Cardiac fibroblast (primary cell): ENCODE measurements around the gene TENT5D.
A peak's percentile ranks its signal among the peaks of the same experiment; 100 is the strongest.
"Not testable (repeated sequence)": the region's sequence is repeated elsewhere in the genome, so short reads cannot be mapped to it uniquely, and the experiment has no call there.

Experiments
- DNase-seq, 2 donors: peaks; one replicate each; pipeline versions ENCODE4 v3.0.0 to v3.0.0-alpha.2; 2010; ENCODE audit warnings: low read depth in 2 of 2
- H3K4me3 ChIP-seq, 2 donors: replicated peaks in 1 of 2; 1 replicate in 1 of 2; 2 replicates in 1 of 2; pipeline ENCODE4 v1.5.1; 2011; ENCODE audit warnings: low read depth in 2 of 2, low read length in 2 of 2, mild to moderate bottlenecking in 2 of 2, moderate library complexity in 1 of 2
- TF ChIP-seq, protein P1 (sequence below): IDR thresholded peaks from one replicate; pipeline ENCODE4 v1.5.1; 2011; ENCODE audit warnings: low read depth, mild to moderate bottlenecking, low read length, inconsistent platforms

Gene TENT5D

DNA sequence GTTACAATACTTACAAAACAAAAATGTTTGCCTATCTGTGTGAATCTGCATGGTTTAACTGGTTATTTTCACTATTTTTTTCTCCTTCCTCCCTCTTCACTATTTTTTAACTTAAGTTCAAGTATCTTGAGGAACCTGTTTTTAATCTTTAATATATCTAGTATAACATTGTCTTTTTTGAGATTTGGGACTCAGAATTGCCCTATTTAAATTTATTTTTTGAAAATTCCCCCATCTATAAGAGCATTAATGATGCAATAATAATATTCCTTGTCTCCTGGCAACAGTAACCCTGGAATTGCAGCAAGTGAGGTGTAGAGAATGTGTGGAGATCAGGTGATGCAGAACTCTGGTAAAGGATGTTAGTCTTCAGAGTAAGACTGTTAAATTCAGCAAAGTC is at the start of gene TENT5D:
TENT5D (plus strand) TSS at position 301 of the 400 bp plus-strand sequence. CDS start 22,093 bp downstream, outside the sequence.
- DNase-seq = no peak
- TF ChIP-seq, protein P1, sequence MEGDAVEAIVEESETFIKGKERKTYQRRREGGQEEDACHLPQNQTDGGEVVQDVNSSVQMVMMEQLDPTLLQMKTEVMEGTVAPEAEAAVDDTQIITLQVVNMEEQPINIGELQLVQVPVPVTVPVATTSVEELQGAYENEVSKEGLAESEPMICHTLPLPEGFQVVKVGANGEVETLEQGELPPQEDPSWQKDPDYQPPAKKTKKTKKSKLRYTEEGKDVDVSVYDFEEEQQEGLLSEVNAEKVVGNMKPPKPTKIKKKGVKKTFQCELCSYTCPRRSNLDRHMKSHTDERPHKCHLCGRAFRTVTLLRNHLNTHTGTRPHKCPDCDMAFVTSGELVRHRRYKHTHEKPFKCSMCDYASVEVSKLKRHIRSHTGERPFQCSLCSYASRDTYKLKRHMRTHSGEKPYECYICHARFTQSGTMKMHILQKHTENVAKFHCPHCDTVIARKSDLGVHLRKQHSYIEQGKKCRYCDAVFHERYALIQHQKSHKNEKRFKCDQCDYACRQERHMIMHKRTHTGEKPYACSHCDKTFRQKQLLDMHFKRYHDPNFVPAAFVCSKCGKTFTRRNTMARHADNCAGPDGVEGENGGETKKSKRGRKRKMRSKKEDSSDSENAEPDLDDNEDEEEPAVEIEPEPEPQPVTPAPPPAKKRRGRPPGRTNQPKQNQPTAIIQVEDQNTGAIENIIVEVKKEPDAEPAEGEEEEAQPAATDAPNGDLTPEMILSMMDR = no peak

DNA sequence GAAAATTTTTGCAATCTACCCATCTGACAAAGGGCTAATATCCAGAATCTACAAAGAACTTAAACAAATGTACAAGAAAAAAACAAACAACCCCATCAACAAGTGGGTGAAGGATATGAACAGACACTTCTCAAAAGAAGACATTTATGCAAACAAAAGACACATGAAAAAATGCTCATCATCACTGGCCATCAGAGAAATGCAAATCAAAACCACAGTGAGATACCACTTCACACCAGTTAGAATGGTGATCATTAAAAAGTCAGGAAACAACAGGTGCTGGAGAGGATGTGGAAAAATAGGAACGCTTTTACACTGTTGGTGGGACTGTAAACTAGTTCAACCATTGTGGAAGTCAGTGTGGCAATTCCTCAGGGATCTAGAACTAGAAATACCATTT is 34.6 kb upstream of the TENT5D start:
- DNase-seq, H3K4me3 ChIP-seq: not testable (repeated sequence)

More for the DNA sequence above, at the start of gene TENT5D:
- no peak within 1 kb of the TSS for H3K4me3 ChIP-seq

DNA sequence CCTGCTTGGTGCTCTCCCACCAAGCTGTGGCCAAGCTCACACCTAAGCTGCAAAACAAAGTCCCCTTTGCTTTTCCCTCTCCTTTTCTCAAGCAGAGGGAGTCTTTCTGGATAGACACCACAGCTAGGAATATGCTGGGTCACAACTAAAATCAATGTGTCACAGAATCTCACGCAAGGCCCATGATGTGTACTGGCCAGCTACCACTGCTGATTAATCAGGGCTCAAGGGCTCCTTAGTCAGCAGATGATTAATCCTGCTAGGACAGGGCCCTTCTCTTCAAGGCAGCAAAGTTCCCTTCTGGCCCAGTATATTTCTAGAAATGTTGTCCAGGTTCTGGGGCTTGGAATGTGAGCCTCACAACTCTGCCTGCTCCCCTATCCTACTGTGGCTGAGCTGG is 32.0 kb upstream of the TENT5D start:
- TF ChIP-seq, protein P1 = no peak
- DNase-seq = peak in 1 of 2 donors; percentile 2
- no peak overlapping the region for H3K4me3 ChIP-seq

DNA sequence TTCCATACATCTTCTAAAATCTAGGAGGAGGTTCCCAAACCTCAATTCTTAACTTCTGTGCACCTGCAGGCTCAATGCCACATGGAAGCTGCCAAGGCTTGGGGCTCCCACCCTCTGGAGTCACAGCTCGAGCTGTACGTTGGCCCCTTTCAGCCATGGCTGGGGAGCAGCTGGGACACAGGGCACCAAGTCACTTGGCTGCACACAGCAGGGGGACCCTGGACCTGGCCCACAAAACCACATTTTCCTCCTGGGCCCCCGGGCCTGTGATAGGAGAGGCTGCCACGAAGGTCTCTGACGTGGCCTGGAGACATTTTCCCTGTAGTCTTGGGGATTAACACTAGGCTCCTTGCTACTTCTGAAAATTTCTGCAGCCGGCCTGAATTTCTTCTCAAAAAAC is 8.2 kb upstream of the TENT5D start:
- TF ChIP-seq, protein P1 = no peak
- no peak for DNase-seq
- no peak overlapping the region for H3K4me3 ChIP-seq

DNA sequence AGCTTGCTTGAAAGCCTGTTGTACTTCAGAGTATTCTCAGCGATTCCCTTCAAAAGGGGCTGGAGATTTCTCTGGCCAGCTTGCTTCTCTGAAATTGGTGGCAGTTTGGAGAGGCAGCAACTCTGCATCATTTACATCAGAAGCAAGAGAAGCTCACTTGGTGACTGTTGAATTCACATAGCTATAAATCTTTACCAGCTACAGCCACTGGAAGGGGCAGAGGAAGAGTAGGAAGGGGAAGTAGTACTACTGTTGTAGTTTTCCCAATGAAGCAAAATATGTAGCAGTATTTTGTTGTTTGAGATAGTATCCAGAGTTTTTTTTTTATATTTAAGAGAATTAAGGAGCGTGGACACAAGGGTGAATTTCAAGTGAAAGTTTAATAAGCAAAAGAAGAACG is 2.8 kb downstream of the TENT5D start:
- no peak for DNase-seq

DNA sequence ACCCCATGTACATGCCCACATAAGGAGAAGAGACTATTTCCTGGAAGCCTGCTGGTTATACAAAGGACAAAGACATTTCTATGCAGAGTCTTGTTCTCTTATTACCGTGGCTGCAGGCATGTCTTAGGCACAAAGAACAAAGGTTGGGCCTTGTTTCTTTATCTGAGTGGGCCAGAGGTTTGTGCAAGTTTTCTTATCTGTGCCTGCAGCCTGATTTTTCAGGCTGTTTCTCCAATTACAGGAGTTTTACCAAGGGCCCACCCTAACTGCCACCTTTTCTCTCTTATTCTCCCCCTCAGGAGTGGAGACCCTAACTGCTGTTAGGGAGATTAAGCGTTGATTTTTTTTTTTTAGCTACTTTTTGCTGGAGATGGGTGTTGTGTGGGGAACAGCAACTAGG is 3.5 kb downstream of the TENT5D start:
- no peak for DNase-seq
- no peak overlapping the region for H3K4me3 ChIP-seq
- TF ChIP-seq, protein P1 = no peak

More for the DNA sequence above, 2.8 kb downstream of the TENT5D start:
- TF ChIP-seq, protein P1 = no peak
- H3K4me3 ChIP-seq = no peak overlapping the region

DNA sequence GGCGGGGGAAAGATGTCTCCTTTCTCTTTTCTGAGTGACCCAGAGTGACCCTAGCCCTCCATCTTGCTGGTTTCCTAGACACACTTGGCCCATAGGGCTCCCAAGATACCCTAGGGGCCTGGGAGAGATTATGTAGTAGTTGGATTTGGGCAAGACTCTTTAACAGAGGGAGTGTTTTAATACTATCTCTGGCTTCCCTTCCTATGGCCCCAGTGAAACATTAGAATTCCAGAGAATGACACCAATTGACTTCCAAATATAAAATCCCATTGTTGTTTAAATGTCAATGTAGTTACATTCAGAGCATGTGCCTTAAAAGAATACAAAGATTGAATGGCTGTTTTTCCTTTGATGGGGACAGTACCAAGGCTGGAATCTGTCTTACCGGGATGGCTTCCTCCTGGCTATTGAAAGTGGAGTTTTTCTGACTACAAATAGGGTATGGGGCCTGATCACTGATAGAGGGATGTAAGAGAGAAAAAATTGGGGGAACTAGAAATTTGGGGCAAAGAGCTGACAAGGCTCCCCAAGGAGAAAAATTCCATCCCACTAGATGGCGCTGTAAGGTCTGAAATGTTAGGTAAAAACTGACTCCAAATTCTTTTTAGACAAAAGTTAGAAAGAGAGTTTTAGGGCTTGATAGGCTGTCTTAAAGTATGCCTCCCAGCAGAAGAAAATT is 10.7 kb downstream of the TENT5D start:
- DNase-seq = peak; percentile 3
- TF ChIP-seq, protein P1 = no peak
- no peak overlapping the region for H3K4me3 ChIP-seq
